GM13976 (cell line): ENCODE measurements around the gene CSTB.

ENCODE experiments used
- DNase-seq: peaks from one replicate; pipeline ENCODE4 v3.0.0; 2012; ENCODE audit warnings: low spot score
- CTCF ChIP-seq: IDR thresholded peaks from 2 replicates; pipeline ENCODE4 v1.5.1; 2012; ENCODE audit warnings: borderline replicate concordance, mild to moderate bottlenecking; ENCODE audit not compliant: insufficient read depth; ENCODE audit errors: extremely low read depth, missing control alignments, control extremely low read depth
- in situ Hi-C: fragments of 300-500 bp; cut with MboI; formaldehyde crosslinking; loops from one replicate; pipeline ENCODE4 v1.12.0; 2022; ENCODE audit warnings: low sequenced_read_pairs, mixed read lengths, inconsistent platforms; ENCODE audit not compliant: unreplicated experiment

The CSTB gene

GRCh38 chr21:43731891-43732711 is 44.0 kb downstream of the CSTB start:
- no peak for DNase-seq
- no peak for TF ChIP-seq CTCF
- in situ Hi-C loops = no loop called here

- DNase-seq = no peak
- no peak for TF ChIP-seq CTCF
- in situ Hi-C loops = no loop called here
Measured at GRCh38 chr21:43731476-43731875, 44.6 kb downstream of the CSTB start.

- DNase-seq = peak; percentile 90
- TF ChIP-seq CTCF = peak; percentile 17
- in situ Hi-C loops = no loop called here
Measured at GRCh38 chr21:43728467-43729390, 47.4 kb downstream of the CSTB start.

GRCh38 chr21:43728154-43728466 is 48.0 kb downstream of the CSTB start:
- TF ChIP-seq CTCF = no peak
- in situ Hi-C loops = no loop called here
- DNase-seq = no peak

- no peak for TF ChIP-seq CTCF
- in situ Hi-C loops = no loop called here
- DNase-seq = no peak
Measured at GRCh38 chr21:43727519-43728153, 48.5 kb downstream of the CSTB start.
